Neural crest cell (in vitro differentiated cells): ENCODE results near the gene TMEM200A. TPM values are rescaled to one million over a fixed set of nuclear protein-coding genes. Genes with fewer than 3 reads are reported as not detected.

Experiments
- DNase-seq: peaks from one replicate; pipeline ENCODE4 v3.0.0; 2021; ENCODE audit warnings: low read depth, mixed read lengths, low spot score
- H3K27ac Mint-ChIP-seq: one replicate; pipeline ENCODE4 v1.8.0; 2021; ENCODE audit warnings: mild to moderate bottlenecking, mixed read lengths; ENCODE audit not compliant: unreplicated experiment
- H3K27me3 Mint-ChIP-seq: 2 replicates; pipeline ENCODE4 v1.8.0; 2021; ENCODE audit warnings: low read depth, mild to moderate bottlenecking, mixed read lengths
- H3K36me3 Mint-ChIP-seq: 2 replicates; pipeline ENCODE4 v1.8.0; 2021; ENCODE audit warnings: low read depth, mild to moderate bottlenecking, mixed read lengths
- H3K4me1 Mint-ChIP-seq: 2 replicates; pipeline ENCODE4 v1.8.0; 2021; ENCODE audit warnings: mixed read lengths
- H3K4me3 Mint-ChIP-seq: one replicate; pipeline ENCODE4 v1.8.0; 2021; ENCODE audit warnings: mild to moderate bottlenecking, mixed read lengths
- H3K9me3 Mint-ChIP-seq: 2 replicates; pipeline ENCODE4 v1.8.0; 2021; ENCODE audit warnings: mixed read lengths
- CTCF ChIP-seq: fragments of 200-600 bp; sonication (generic); conservative IDR thresholded peaks from 2 replicates; pipeline ENCODE4 v1.5.0; 2021; ENCODE audit warnings: antibody characterized with exemption, mild to moderate bottlenecking
- total RNA-seq: library from RNA; stranded (reverse); gene quantifications from 2 replicates; pipeline ENCODE4 v1.2.1, GENCODE V29; 2021

The TMEM200A gene
- total RNA-seq, 1 donor from 2014 or later, result 2.9 TPM

- Mint-ChIP-seq H3K9me3 (peaks cover 2% of the 10 kb centered on the region), H3K27me3 (no peaks in the 10 kb centered on the region), H3K4me1 (no peaks in the 10 kb centered on the region), H3K36me3 (no peaks in the 10 kb centered on the region), H3K27ac (no peak overlapping the region), H3K4me3 (no peak overlapping the region)
- DNase-seq, result no peak
- TF ChIP-seq CTCF, result no peak
Observed at GRCh38 chr6:130423044-130423443, 57.2 kb downstream of the TMEM200A start.

- Mint-ChIP-seq H3K36me3 (no peaks in the 10 kb centered on the region), H3K4me3 (no peak overlapping the region), H3K27me3 (no peaks in the 10 kb centered on the region), H3K27ac (no peak overlapping the region), H3K4me1 (no peaks in the 10 kb centered on the region), H3K9me3 (no peaks in the 10 kb centered on the region)
- TF ChIP-seq CTCF, result no peak
- DNase-seq, result no peak
Observed at GRCh38 chr6:130424710-130425109, 58.9 kb downstream of the TMEM200A start.

GRCh38 chr6:130425537-130425936, 59.7 kb downstream of the TMEM200A start:
- Mint-ChIP-seq H3K4me3 (no peak overlapping the region), H3K9me3 (no peaks in the 10 kb centered on the region), H3K4me1 (no peaks in the 10 kb centered on the region), H3K36me3 (no peaks in the 10 kb centered on the region), H3K27ac (no peak overlapping the region), H3K27me3 (no peaks in the 10 kb centered on the region)
- DNase-seq, result no peak
- no peak for TF ChIP-seq CTCF

GRCh38 chr6:130426066-130426721, 60.4 kb downstream of the TMEM200A start:
- H3K27me3 Mint-ChIP-seq, result no peaks in the 10 kb centered on the region
- H3K4me3 Mint-ChIP-seq, result no peak overlapping the region
- no peak for DNase-seq
- H3K36me3 Mint-ChIP-seq, result no peaks in the 10 kb centered on the region
- no peaks in the 10 kb centered on the region for H3K9me3 Mint-ChIP-seq
- no peak overlapping the region for H3K27ac Mint-ChIP-seq
- no peaks in the 10 kb centered on the region for H3K4me1 Mint-ChIP-seq
- TF ChIP-seq CTCF, result no peak

- H3K27me3 Mint-ChIP-seq, result no peaks in the 10 kb centered on the region
- no peak overlapping the region for H3K4me3 Mint-ChIP-seq
- H3K27ac Mint-ChIP-seq, result no peak overlapping the region
- no peak for TF ChIP-seq CTCF
- H3K36me3 Mint-ChIP-seq, result no peaks in the 10 kb centered on the region
- no peak for DNase-seq
- H3K4me1 Mint-ChIP-seq, result no peaks in the 10 kb centered on the region
- H3K9me3 Mint-ChIP-seq, result peaks cover 2% of the 10 kb centered on the region
Observed at GRCh38 chr6:130431346-130431852, 65.6 kb downstream of the TMEM200A start.
